K562 (cell line): Measurements from ENCODE around the gene PSAP. TPM values are rescaled to one million over a fixed set of nuclear protein-coding genes. Genes with fewer than 3 reads are reported as not detected.
A peak's percentile ranks its signal among the peaks of the same experiment; 100 is the strongest.

Experiments
- BDP1 ChIP-seq: IDR thresholded peaks from 3 replicates; pipeline ENCODE4 v1.6.1; 2011; ENCODE audit not compliant: insufficient read length, insufficient read depth
- BHLHE40 ChIP-seq: IDR thresholded peaks from 2 replicates; pipeline ENCODE4 v1.6.1; 2011; ENCODE audit warnings: low read length, improper control_type of control experiment
- EP400 ChIP-seq: fragments of 450-650 bp; IDR thresholded peaks from 2 replicates; pipeline ENCODE4 v1.6.1; 2017; ENCODE audit warnings: antibody characterized with exemption, mild to moderate bottlenecking, moderate library complexity
- ETV1 ChIP-seq: fragments of 450-650 bp; conservative IDR thresholded peaks from 2 replicates; pipeline ENCODE4 v1.6.1; 2016; ENCODE audit warnings: missing genetic modification characterization, control low read depth, low read depth, missing compliant biosample characterization
- ETV6 ChIP-seq, 3 experiments: fragments of 150-350 bp in 1 of 3; sonication (generic) in 1 of 3; formaldehyde crosslinking in 1 of 3; IDR thresholded peaks; 2 replicates each; pipeline versions ENCODE4 v1.6.1 to v1.8.0; 2014 to 2022; ENCODE audit warnings: borderline replicate concordance in 2 of 3, low read depth in 2 of 3, antibody characterized with exemption in 1 of 3, low read length in 1 of 3, mild to moderate bottlenecking in 1 of 3, missing genetic modification reagents in 1 of 3
- GMEB1 ChIP-seq: fragments of 250-450 bp; sonication (Bioruptor Pico); IDR thresholded peaks from 2 replicates; pipeline ENCODE4 v1.4.0; 2020; ENCODE audit warnings: mild to moderate bottlenecking
- JUNB ChIP-seq: fragments of 450-650 bp; formaldehyde crosslinking; conservative IDR thresholded peaks from 2 replicates; pipeline ENCODE4 v1.4.0; 2020; ENCODE audit warnings: mild to moderate bottlenecking
- KDM2B ChIP-seq: fragments of 250-450 bp; sonication (Bioruptor Pico); IDR thresholded peaks from 2 replicates; pipeline ENCODE4 v1.8.0; 2021; ENCODE audit warnings: mild to moderate bottlenecking, moderate library complexity
- NRF1 ChIP-seq, 2 experiments: fragments of 450-650 bp; IDR thresholded peaks in 1 of 2; conservative IDR thresholded peaks in 1 of 2; 2 replicates each; pipeline ENCODE4 v1.6.1; 2014; ENCODE audit warnings: mild to moderate bottlenecking in 2 of 2
- RNF2 ChIP-seq: sonication (generic); IDR thresholded peaks from 2 replicates; pipeline ENCODE4 v1.6.1; 2016
- SIRT6 ChIP-seq: IDR thresholded peaks from one replicate; pipeline ENCODE4 v1.6.1; 2012; ENCODE audit warnings: low read depth, mild to moderate bottlenecking, control low read depth, inconsistent platforms, low read length, moderate library complexity
- SMARCE1 ChIP-seq: fragments of 450-650 bp; IDR thresholded peaks from 2 replicates; pipeline ENCODE4 v1.7.1; 2016; ENCODE audit warnings: mild to moderate bottlenecking
- TEAD1 ChIP-seq, 2 experiments: fragments of 450-650 bp in 1 of 2; sonication (generic) in 1 of 2; formaldehyde crosslinking; IDR thresholded peaks; 2 replicates each; pipeline versions ENCODE4 v1.4.0 to v1.8.0; 2020 to 2022; ENCODE audit warnings: mild to moderate bottlenecking in 2 of 2, missing genetic modification reagents in 1 of 2
- ZBTB33 ChIP-seq: sonication (generic); formaldehyde crosslinking; IDR thresholded peaks from 2 replicates; pipeline ENCODE4 v1.8.1; 2023; ENCODE audit warnings: mild to moderate bottlenecking, missing genetic modification reagents
- ZFP91 ChIP-seq: sonication (generic); formaldehyde crosslinking; IDR thresholded peaks from 2 replicates; pipeline ENCODE4 v1.8.0; 2022; ENCODE audit warnings: mild to moderate bottlenecking, missing genetic modification reagents
- ZKSCAN1 ChIP-seq: fragments of 150-350 bp; IDR thresholded peaks from 2 replicates; pipeline ENCODE4 v1.6.1; 2016; ENCODE audit warnings: low read depth, low read length
- ZNF444 ChIP-seq: fragments of 250-450 bp; sonication (Bioruptor Pico); IDR thresholded peaks from 2 replicates; pipeline ENCODE4 v1.4.0; 2020; ENCODE audit warnings: mild to moderate bottlenecking, moderate library complexity
- ZNF511 ChIP-seq: sonication (generic); formaldehyde crosslinking; IDR thresholded peaks from 2 replicates; pipeline ENCODE4 v1.8.0; 2022; ENCODE audit warnings: mild to moderate bottlenecking, missing genetic modification reagents
- ZNF584 ChIP-seq: fragments of 200-800 bp; sonication (Bioruptor generic); IDR thresholded peaks from 2 replicates; pipeline ENCODE4 v1.6.1; 2016; ENCODE audit warnings: low read depth, mild to moderate bottlenecking, missing genetic modification characterization, missing compliant biosample characterization
- ZNF655 ChIP-seq: fragments of 250-450 bp; sonication (Bioruptor Pico); IDR thresholded peaks from 2 replicates; pipeline ENCODE4 v1.5.0; 2021
- ZNF778 ChIP-seq: fragments of 450-650 bp; formaldehyde crosslinking; IDR thresholded peaks from 2 replicates; pipeline ENCODE4 v1.4.0; 2020; ENCODE audit warnings: mild to moderate bottlenecking, moderate library complexity
- ZSCAN29 ChIP-seq: fragments of 450-650 bp; IDR thresholded peaks from 2 replicates; pipeline ENCODE4 v1.6.1; 2017
- polyA plus RNA-seq, 8 experiments: library from polyadenylated mRNA; depleted of rRNA in 4 of 8; stranded (reverse) in 5 of 8; unstranded in 3 of 8; fragments of >200 nt; fragmentation: Nextera tagmentation in 2 of 8; fragmentation: Illumina TruSeq in 1 of 8; extraction: Ambion mirVana in 2 of 8; extraction: Trizol in 1 of 8; gene quantifications; 2 replicates each; pipeline versions ENCODE4 v1.2.1 to v1.2.3, GENCODE V29; 2011 to 2014; ENCODE audit warnings: inconsistent platforms in 1 of 8, missing spikeins in 1 of 8
- total RNA-seq, 7 experiments: library from RNA; depleted of rRNA in 6 of 7; stranded (reverse); fragments of >200 nt in 6 of 7; fragmentation: Illumina TruSeq in 2 of 7; extraction: Trizol in 2 of 7; gene quantifications; 2 replicates each; pipeline versions ENCODE4 v1.2.1 to v1.2.3, GENCODE V29; 2011 to 2021; ENCODE audit warnings: low replicate concordance in 1 of 7

The PSAP gene
- total and polyA plus RNA-seq, 9 of the 15 experiments (the other 6 are each of a cell fraction or from before 2014, with no cell fraction given), result 245 to 700 (median 429) TPM

GRCh38 chr10:71837098-71837827, 13.8 kb downstream of the PSAP start (continued):
- peak; percentile 98 for TF ChIP-seq ZBTB33 (CRISPR knock-in tag)
- peak; percentile 13 to 89; a peak in 2 of 4 replicates for TF ChIP-seq TEAD1 (CRISPR knock-in tag; IDR thresholded peaks at IDR 0.05)
- TF ChIP-seq ZNF655, result no peak
- no peak for TF ChIP-seq ZSCAN29
- no peak for TF ChIP-seq SIRT6
- TF ChIP-seq ETV1 (tag), result 0 out of 2 replicates have a peak, but pooled peaks have one; percentile 29
- no peak for TF ChIP-seq ZKSCAN1
- TF ChIP-seq EP400, result no peak
- no peak for TF ChIP-seq BHLHE40
- no peak for TF ChIP-seq SMARCE1
- no peak for TF ChIP-seq ZFP91 (CRISPR knock-in tag)
- no peak for TF ChIP-seq ZNF584
- TF ChIP-seq JUNB (CRISPR knock-in tag), result 0 out of 2 replicates have a peak, but pooled peaks have one; percentile 17
- TF ChIP-seq GMEB1 (CRISPR knock-in tag), result 0 out of 2 replicates have a peak, but pooled peaks have one; percentile 13
- no peak for TF ChIP-seq ZNF444
- no peak for TF ChIP-seq ZNF511 (CRISPR knock-in tag)
- TF ChIP-seq RNF2, result no peak
- TF ChIP-seq ZNF778 (CRISPR knock-in tag), result no peak
- no peak for TF ChIP-seq NRF1 (conservative IDR thresholded peaks at IDR 0.05 in 1 of 2, IDR thresholded peaks at IDR 0.05 in 1 of 2)
- TF ChIP-seq KDM2B (CRISPR knock-in tag), result no peak
- no peak for TF ChIP-seq BDP1
- TF ChIP-seq ETV6 (IDR thresholded peaks at IDR 0.05; ENCODE audit: borderline replicate concordance in 1 of 2, low read depth in 2 of 2, low read length in 1 of 2), result no peak
- no peak for TF ChIP-seq ETV6 (CRISPR knock-in tag; IDR thresholded peaks at IDR 0.05; ENCODE audit: borderline replicate concordance)
